ENCODE results near the gene VPS50.
"Not testable (repeated sequence)": the region's sequence is repeated elsewhere in the genome, so short reads cannot be mapped to it uniquely, and the experiment has no call there.

Gene VPS50

DNA sequence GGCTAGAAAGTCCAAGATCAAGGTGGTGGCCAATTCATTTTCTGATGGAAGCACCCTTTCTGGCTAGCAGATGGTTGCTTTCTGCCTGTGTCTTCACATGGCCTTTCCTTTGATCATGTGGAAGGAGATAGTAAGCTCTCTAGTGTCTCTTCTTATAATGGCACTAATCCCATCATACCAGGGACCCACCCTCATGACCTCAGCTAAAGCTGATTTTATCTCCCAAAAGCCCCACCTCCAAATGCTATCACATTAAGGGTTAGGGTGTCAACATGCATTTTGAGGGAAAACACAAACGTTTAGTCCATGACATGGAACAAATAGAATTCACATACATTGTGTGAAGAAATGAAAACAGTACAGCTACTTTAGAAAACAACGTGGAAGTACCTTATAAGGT, 100.0 kb downstream of the VPS50 start:
- no peak for DNase-seq (ENCODE audit: low read depth in 3 of 3)

GRCh38 chr7:93337052-93337451, 104.9 kb downstream of the VPS50 start:
- no peak for DNase-seq (ENCODE audit: low read depth in 3 of 3)

GRCh38 chr7:93342178-93342577, 110.0 kb downstream of the VPS50 start:
- DNase-seq (ENCODE audit: low read depth in 3 of 3), result not testable (repeated sequence)

DNA sequence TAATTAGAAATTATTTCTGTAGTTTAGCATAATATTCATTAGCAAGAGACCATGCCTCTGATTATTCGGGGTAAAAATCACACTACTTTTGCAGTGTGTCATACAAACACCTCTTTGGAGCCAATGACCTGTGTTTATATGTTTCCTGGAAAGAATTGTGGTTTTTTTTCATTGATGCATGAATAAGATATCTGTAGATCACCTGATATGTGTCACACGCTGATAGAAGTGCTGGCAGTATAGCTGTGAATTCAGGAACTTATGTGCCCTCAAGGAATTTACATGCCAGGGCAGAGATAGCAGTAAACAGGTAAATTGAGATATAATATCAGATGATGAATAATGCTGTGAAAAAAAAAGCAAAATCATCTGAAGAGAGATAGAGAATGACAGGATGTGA, 118.2 kb downstream of the VPS50 start:
- DNase-seq (ENCODE audit: low read depth in 3 of 3), result no peak

GRCh38 chr7:93352881-93353280, 120.7 kb downstream of the VPS50 start:
- no peak for DNase-seq (ENCODE audit: low read depth in 3 of 3)

GRCh38 chr7:93354815-93355214, 122.6 kb downstream of the VPS50 start:
- no peak for DNase-seq (ENCODE audit: low read depth in 3 of 3)

DNA sequence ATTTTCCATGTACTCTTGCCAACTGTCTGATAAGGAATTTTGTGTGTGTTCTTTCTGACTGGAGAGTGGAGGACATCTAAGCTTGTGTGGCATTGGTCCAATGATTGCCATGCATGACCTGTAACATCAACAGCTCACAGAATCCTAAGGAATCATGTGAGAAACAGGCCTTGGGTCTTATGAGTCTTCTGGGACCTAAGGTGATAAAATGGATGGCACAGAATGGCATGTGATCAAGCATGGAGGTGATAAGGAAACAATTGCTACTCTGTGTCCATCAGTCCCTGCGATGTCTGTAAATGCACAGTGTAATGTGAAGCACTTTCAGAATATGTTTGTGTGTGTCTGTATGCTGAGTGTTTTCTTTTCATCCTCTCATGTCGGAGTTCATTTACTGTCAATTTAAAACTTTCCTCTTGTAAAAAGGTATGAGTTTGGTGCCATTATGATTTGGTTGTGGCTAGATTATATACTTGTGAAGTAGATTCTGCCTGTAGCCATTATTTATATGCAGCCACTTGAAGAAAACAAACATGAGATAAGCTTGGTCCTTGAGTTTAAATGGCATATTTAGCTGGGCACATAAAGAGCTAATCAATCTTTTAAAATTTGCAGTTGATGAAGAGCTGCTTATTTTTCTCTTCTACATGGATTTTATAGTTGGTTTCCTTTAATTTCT, 127.5 kb downstream of the VPS50 start:
- no peak for DNase-seq (ENCODE audit: low read depth in 3 of 3)

- no peak for DNase-seq (ENCODE audit: low read depth in 3 of 3)
Measured at GRCh38 chr7:93361853-93362252, 129.7 kb downstream of the VPS50 start.

DNA sequence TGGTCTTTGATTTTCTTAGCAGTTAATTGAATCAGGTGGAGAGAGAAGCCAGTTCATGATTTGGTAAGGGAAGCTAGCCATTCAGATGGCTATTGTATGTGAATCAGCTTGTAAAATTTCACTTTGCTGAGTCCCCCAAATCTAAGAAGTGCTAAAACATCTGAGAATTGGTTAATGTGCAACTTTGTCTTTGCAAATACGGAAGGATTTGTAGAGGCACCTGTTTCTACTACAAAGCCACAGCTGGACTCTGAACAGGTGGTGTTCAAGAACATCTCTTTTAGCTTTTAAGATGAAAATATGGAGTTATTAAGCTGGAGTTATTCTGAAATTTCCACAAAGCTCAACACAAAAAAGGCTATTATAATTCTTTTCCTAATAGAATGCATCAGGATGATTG, 132.6 kb downstream of the VPS50 start:
- no peak for DNase-seq (ENCODE audit: low read depth in 3 of 3)

DNA sequence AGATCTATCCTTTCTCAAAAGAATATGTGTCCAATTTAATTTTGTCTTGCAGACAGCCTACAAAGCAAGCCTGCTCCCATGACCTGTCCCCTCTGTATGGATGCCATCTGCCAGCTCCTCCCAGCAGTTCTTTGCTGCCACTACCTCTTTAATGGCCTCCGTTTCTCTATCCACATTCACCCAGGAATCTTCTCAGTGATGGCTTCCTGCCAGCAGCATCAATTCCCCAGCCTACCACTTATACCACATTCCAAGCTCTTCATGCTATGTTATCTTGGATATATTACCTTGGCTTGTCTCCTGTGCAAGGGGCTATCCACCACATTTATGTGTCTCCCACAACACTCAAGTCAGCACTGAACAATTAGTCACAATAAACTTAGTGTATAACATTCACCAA, 133.2 kb downstream of the VPS50 start:
- no peak for DNase-seq (ENCODE audit: low read depth in 3 of 3)

GRCh38 chr7:93366816-93367215, 134.7 kb downstream of the VPS50 start:
- DNase-seq (ENCODE audit: low read depth in 3 of 3), result no peak

DNA sequence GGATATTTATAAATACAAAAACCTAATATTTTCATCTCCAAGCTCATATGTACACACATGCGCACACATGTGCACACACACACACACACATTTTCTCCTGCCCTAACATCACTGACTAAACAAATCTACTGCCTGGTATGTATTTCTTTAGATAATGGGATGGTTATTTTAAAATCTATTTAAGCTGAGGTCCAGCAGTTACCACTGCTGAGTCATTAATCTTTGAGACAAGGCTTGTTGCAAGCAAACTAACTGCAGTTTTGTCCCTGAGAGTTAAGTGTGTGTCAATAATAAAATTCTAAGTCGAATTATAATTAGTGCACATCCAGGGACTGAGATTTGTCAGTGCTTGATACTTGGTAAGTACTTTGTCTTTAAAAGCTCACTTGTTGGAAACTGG, 135.1 kb downstream of the VPS50 start:
- DNase-seq (ENCODE audit: low read depth in 3 of 3), result no peak

GRCh38 chr7:93370937-93371336, 138.8 kb downstream of the VPS50 start:
- not testable (repeated sequence) for DNase-seq (ENCODE audit: low read depth in 3 of 3)

GRCh38 chr7:93373537-93373936, 141.4 kb downstream of the VPS50 start:
- no peak for DNase-seq (ENCODE audit: low read depth in 3 of 3)

DNA sequence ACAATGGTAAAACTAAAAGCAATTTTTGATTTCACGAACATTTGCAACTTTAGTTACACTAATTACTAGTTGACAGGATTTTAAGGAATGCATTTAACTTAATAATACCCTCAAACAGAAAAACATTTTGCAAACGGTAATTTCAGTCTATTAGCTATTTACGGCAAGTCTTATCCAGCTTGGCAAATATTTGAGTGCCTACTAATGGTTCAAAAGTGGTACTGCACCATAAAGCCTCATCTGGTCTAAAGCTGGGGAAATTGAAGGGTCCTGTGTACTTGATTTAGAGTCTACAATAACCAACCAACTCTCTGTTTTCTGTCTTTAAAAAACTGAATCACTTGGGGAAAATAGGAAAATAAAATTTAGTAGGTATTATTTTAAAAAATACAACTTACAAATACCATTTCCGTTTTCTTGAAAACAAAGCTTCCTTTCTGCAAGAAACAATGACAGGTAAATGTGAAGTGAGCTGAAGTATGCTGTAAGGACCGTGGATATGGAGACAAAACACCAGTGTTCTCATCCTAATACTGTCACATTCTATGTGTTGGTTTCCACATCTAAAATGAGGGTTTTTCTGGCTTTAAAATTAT, 142.3 kb downstream of the VPS50 start:
- no peak for DNase-seq (ENCODE audit: low read depth in 3 of 3)

DNA sequence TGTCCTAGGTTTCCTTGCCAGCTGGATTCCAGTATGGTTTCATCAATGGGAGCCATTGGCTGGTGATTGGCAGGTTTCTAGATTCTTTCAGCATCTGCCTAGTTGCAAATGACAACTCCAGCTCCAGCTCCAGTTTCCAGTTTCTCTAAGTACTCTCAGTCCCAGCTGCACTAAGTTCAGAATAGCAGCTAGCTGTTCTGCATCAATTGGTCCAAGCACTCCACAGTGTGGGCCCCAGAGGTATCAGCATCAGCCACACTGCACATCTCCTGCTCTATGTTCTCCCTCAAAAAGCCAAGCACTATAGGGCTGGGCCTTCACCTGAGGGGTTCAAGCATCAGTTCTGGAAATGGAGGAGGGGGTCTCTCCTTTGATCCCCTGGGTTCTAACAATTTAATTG, 143.4 kb downstream of the VPS50 start:
- no peak for DNase-seq (ENCODE audit: low read depth in 3 of 3)

DNA sequence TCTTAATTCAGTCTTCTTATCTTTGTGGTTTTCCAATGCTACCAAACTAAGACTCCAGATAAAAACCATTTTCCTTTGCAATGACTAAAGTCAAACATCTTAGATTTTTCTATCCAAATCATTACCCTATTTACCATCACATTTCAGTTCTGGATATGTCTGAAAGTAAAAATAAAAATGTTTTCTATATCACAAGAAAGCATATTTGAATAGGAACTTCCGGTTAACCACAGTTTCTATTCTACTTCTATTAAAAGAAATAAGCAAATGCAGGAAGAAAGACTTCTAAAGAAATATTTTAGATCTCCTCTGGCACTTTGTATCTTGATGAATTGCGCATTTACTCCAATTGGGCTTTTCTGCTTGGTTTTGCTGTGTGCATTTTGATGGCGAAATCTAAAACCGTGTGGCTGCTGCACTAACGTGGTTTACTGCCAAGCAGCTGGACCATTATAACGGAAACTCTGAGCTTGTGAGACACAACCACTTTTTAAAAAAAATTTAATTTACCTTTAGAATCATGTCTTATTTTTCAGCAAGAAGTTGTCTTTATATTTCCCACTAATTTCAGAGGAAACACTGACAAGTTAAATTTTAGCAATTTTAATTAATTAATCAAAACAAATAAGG, 146.1 kb downstream of the VPS50 start:
- DNase-seq (ENCODE audit: low read depth in 3 of 3), result no peak

DNA sequence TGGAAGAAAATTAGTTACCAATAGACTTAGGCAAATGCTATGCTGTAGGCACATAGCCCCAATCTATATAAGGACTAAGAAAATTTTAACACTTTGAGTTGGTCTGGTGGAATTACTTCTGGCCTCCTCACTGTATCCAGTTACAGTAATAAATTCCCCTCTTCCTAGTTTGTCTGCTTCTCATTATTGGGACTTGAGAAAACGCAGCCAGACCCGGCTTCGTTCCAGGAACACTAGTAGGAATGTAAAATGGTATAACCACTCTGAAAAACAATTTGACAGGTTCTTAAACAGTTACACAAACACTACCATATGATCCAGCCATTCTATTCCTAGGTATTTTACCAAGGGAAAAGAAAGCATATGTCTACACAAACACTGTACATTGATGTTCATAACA, 150.2 kb downstream of the VPS50 start:
- DNase-seq (ENCODE audit: low read depth in 3 of 3), result no peak

GRCh38 chr7:93390660-93391059, 158.5 kb downstream of the VPS50 start:
- DNase-seq (ENCODE audit: low read depth in 3 of 3), result no peak

DNA sequence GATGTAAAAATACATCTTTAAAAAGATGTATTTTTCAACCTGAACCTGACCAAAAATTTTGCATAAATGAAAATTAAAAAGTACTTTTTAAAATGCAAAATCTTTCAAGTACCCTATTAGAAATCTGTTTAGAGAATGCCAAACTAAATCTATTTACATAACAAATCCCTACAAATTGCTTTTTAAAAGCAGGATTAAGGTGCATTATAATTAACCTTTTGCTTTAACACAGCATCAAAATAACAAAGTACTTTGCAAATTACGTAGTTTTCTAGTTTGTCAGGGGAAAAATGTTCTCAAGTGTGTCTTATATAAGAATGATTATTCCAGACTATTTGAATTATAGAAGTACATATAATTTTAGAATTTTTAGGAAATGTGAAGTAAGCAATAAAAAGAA, 160.8 kb downstream of the VPS50 start:
- no peak for DNase-seq (ENCODE audit: low read depth in 3 of 3)

DNA sequence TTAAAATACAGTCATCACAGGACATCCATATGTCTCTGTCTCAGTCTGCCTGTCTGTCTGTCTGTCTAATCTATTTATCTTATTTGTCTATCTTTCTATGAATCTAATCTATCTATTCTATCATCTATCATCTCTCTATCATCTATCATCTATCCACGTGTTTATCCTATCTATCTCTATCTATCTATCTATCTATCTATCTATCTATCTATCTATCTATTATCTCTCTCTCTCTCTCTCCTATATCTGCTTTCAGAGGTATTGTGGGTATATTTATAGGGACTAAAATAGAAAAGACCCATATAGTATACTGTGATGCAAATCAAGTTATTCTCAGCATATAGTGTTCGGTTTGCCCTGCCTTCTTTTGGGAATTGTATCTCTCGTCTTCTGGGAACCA, 167.5 kb downstream of the VPS50 start:
- no peak for DNase-seq (ENCODE audit: low read depth in 3 of 3)

DNA sequence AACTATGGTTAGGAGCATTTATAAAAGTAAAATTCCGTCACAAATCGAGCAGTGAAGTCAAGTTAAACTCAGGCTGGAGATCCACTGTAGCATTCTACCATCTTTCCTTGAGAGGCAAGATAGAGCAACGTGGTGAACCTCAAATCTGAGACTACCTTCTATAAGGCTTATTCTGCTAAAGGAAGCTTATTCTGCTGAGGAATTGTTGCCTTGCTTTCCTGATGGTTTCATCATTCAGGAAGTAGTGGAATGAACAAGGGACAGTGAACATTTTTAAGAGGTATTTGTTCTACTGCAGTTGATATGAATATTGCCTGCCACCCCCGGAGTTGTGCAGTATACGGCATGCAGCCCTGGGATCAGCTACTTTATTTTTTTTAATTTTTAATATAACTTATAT, 170.8 kb downstream of the VPS50 start:
- no peak for DNase-seq (ENCODE audit: low read depth in 3 of 3)

GRCh38 chr7:93407239-93407638, 175.1 kb downstream of the VPS50 start:
- DNase-seq (ENCODE audit: low read depth in 3 of 3), result no peak
